GM19438 (cell line): ENCODE measurements around the gene CNPY1.
"Not testable (repeated sequence)": the region's sequence is repeated elsewhere in the genome, so short reads cannot be mapped to it uniquely, and the experiment has no call there.

Experiments used
- ATAC-seq: cut with Tn5 transposase; IDR thresholded peaks from one replicate; pipeline ENCODE4 v1.9.1; 2021; ENCODE audit warnings: low read depth; ENCODE audit not compliant: unreplicated experiment

Gene CNPY1

DNA sequence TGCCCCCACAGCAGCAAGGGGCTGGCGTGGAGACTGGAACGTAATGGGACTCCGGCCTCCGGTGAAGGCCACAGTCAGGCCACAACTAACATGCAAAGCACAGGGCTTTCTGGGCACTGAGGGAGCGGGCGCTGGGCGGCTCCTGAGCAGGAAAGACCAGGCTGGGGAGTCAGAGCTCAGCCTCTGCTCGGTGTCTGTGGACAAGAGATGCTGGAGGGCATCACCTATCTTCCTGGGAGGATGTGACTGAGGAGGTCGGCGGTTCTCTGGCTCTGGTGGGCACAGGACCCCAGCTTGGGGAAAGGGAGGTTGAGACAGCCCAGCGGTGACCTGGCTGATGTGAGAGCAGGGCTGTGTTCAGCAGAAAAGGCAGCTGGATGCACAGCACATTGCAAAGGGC lies 11.7 kb downstream of the CNPY1 start:
- no peak for ATAC-seq

DNA sequence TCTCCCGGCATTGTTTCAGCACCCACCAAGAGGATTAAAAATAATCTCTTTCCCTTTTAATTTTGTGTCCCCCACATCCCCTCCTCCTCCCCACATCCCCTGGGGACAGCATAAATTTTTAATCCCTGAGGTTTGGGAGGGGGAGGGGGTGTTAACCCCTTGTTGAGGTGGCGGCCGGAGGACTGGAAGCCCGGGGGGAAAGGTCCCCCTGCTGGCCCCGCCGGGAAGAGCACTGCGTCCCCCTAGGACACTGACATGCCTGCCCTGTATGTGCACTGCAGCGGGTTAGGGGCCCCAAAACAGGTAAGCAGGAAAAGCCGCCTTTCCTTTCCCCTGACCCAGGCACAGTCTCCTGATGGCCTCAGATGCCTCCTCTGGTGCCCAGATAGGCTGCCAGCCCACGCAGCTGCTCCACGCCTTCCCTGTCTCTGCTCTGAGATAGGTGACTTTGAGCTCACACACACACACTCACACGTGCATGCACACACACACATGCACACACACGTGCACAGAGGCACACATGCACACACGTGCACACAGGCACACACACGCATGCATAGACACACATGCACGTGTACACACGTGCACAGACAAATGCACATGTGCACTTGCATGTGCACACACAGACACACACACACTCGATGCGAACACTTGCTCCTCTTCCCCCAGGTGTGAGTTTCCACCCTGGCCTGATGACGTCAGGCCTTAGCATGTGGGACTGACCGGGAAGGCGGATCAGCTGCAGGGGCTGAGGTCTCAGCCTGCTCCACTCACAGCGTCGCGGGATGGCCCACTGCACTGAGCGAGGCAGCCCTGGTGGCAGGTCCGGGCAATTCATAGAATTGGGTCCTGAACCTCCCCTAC lies 12.3 kb downstream of the CNPY1 start:
- no peak for ATAC-seq

DNA sequence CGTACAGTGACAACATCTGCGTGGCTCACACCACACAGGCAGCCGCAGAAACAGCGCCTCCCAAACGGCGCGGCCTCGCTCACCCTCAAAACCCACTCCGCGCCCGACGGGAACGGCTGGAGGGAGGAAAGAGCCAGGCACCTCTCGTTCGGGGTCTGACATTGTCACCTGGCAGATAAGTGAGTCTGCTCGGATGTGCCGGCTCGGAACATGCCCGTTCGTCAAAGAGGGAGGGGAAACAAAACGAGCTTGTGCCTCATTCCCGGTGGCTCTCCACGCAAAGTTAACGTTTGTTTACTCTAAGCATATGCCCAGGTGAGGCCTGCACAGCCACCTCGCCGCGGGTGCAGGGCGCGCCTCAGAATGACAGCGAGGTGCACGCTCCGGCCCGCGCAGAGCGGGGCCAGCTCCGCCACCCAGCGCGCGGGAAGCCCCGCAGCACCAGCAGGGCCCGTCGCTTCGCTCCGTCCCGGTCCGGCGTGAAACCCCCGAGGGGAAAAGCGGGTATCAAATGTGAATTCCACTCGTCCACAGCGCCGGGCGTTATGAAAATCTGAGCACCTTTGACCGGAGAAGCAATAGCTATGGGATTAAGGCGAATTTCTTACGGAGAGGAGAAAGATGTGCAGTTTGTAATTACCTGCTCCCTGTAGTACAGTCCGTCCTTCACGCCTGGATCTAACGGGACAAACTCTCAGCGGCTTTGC lies 13.1 kb downstream of the CNPY1 start:
- ATAC-seq = no peak

GRCh38 chr7:155532792-155533119 lies 13.6 kb downstream of the CNPY1 start:
- ATAC-seq = no peak

DNA sequence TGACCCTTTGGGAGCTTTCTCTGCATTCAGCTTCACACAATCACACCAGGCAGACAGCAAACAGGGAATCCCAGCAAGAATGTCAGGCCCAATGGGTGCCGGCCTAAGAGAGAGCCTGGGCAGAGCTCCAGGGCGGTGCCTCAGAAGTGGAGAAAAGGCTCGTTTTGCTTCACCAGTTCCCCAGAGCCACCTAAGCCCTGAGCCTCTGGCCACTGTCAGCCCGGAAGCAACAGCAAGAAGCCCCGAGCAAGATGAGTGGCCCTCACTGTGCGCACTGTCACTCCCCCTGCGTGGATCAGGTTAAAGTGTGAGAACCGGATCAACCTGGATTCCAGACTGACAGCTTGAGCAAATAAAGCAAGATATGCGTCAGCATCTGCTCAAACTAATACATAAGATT lies 14.7 kb downstream of the CNPY1 start:
- ATAC-seq = no peak

DNA sequence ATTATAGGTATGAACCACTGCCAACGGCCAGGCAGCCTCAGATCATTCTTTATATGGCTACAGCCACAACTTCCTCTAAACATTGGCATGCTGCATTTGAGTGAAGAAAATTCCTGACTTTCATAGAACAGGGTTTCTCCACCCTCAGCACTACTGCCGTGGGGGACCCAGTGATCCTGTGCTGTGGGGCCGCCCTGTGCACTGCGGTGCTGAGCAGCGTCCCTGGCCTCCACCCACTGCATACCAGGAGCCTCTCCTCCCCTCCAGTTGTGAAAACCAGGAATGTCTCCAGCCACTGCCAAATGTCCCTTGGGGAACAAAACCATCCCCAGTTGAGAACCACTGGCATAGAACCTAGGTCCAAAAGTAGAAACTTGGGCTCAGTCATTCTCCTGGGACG lies 15.8 kb downstream of the CNPY1 start:
- no peak for ATAC-seq

DNA sequence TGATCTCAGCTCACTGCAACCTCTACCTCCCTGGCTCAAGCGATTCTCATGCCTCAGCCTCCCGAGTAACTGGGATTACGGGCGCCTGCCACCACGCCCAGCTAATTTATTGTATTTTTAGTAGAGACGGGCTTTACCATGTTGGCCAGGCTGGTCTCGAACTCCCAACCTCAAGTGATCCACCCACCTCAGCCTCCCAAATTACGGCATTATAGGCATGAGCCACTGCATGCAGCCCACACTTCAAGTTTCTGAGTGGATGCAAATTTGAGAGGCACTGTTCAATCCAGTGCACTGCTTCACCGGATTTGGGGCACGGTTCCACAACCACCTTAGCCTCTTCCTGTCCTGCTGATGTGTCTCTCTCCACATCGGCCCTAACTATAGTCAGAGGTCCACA lies 16.5 kb downstream of the CNPY1 start:
- no peak for ATAC-seq

GRCh38 chr7:155529346-155529745 lies 17.0 kb downstream of the CNPY1 start:
- ATAC-seq = no peak

DNA sequence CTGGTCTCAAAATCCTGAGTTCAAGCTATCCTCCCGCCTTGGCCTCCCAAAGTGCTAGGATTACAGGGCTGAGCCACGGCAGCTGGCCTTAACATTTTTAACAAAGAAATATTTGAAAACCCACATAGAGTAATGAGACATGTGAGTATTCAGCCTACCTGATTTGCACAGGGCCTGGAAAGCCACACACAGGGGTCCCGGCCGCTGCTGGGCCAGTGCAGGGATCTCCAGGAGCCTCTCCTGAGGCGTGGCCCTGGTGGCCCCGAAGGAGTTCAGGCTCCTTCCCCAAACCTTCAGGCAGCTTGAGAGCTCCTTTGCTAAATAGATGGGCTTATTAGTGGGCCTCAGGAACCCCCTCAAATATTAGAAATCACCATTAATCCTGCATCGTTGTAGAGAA lies 18.7 kb downstream of the CNPY1 start:
- ATAC-seq = no peak

- no peak for ATAC-seq
Observed at GRCh38 chr7:155526225-155526624, 20.1 kb downstream of the CNPY1 start.

DNA sequence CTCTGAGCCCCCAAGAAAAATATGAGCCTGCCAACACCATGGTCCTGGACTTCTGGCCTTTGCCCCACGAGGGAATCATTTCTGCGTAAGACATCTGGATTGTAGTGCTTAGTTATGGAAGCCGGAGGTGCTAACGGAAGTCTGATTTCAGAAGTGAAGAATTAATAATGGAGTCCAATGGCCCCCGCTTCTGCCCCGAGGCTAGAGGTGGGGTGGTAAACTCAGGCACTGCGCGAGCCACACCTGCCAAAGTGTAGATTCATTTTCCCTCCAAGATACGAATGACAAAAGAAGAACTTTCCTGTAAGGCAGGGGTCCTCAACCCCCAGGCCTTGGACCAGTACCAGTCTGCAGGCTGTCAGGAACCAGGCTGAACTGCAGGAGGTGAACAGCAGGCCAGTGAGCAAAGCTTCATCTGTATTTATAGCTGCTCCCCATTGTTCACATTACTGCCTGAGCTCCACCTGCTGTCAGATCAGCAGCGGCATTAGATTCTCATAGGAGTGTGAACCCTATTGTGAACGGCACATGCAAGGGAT lies 22.3 kb downstream of the CNPY1 start:
- no peak for ATAC-seq

- ATAC-seq = no peak
Observed at GRCh38 chr7:155523168-155523675, 23.1 kb downstream of the CNPY1 start.

DNA sequence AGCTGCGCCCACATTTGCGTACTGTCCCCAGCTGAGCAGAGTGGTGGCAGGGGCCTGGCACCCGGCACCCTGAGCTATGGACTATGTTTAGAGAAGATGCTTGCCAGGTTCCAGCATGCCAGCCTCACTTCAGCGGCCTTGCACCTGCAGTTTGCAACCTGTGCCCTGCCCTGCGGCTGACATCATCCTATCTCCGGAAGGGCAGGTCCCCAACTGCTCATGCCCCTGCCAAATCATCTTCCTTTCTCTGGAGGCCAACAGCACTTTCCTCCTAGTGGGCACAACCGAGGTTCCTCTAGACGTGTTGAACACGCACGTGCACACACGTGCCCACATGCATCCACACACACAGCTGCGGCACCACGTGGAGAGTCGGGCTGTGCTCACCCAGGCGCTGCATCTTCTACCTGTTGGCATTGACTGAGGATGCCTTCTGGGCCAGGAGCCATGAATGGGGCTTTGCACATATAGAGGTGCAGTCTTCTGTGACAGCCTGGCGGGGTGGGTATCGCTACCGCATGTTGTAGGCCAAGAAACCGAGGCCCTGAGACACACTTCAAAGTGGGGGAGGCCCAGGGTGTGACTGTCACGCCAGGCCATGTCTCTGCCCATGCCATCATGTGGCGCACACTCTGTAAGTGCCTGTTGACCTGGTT lies 24.5 kb downstream of the CNPY1 start:
- ATAC-seq = no peak

DNA sequence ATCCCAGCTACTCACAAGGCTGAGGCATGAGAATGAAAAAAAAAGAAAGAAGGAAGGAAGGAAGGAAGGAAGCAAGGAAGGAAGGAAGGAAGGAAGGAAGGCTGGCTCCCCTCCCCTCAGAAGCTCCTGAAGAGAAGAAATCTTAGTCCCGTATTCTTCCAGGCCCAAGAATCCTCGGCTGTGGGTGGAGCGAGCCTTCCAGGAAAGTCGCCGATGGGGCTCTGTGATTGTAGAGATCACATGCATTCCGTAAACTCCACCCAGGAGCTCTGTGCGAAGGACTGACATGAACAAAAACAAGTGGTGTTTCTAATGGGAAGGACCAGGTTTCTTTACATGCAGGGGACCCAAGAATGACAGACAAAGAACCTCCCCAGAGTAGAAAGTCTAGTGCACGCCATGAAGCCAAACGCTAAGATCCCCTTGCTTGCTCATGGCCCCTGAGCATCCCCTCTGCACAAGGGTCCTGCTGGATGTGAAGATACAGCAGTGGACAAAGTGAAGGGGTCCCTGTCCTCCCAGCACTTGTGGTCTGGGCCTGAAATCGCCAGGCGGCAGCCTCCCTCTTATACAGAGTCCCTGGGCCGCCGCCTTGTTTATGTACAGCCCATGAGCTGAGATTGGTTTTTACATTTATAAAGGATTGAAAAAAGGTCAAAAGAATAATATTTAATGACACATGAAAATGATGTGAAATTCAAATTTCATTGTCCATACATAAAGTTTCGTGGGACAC lies 25.2 kb downstream of the CNPY1 start:
- no peak for ATAC-seq

GRCh38 chr7:155520114-155520513 lies 26.2 kb downstream of the CNPY1 start:
- no peak for ATAC-seq

DNA sequence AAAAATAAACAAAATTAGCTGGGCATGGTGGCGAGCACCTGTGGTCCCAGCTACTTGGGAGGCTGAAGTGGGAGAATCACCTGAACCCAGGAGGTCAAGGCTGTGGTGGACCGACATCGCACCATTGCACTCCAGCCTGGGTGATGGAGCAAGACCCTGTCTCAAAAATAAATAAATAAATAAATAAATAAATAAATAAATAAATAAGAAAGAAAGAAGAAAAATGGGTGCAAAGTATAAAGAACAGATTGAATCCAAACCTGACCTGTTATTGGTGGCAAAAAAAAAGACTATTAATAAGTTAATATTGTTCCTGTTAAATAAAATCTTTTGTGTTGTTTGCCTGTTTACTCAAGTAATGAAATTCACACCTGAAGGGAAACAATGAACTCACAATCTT lies 27.0 kb downstream of the CNPY1 start:
- ATAC-seq = not testable (repeated sequence)

DNA sequence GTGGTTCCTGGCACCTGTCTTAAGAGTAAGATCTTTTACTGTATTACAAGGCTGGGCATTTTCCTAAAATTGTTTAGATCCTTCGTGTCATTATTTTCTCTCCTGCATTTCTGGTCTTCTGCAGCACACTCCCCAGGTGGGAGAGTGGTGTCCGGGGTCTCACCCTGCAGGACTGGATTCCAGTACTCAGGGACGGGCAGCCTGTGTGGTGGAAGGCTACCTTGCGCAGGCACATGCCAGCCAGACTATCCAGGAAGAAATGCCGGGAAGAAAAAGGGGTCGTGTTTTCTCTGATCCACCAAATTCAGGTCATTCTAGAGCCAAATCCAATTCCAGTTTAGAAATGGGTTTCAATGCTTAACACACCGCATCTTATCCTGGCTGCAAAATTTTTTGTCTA lies 27.7 kb downstream of the CNPY1 start:
- ATAC-seq = no peak

GRCh38 chr7:155517969-155518368 lies 28.4 kb downstream of the CNPY1 start:
- no peak for ATAC-seq

DNA sequence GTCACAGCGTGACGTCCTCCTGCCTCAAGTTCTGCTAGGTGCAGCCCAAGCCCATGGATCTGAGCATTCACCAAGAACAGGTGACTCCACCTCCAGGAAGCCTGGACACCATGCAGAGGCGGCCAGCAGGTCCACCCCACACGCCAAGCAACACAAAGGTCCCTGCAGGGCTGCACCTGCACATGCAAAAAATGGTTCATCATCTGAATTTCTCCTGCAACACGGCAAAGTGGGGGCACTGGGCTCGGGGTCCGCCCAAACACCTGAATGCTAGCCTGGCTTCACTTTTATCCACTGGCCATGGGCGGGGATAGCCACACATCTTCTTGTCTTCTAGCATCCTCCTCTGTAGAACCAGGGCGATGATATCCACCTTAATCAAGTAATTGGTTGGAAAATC lies 28.9 kb downstream of the CNPY1 start:
- no peak for ATAC-seq

DNA sequence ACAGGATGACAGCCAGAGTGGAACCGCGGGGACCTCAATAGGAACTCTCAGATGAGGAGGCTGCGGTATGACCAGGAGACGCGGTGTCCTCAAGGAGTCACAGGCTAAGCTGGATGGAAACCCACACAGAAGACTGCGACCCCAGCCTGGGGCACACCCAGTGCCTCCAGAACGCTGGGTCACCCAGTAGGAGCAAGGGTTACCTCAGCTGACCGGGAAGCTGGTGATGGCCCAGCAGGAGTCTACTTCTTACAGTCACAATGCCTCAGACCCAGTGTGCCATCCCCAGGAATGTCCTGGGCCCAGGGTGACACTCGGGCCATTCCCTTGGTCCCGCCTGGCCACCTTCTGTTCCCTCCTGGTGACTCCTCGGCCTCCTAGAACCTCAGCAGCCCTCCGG lies 29.9 kb downstream of the CNPY1 start:
- no peak for ATAC-seq

DNA sequence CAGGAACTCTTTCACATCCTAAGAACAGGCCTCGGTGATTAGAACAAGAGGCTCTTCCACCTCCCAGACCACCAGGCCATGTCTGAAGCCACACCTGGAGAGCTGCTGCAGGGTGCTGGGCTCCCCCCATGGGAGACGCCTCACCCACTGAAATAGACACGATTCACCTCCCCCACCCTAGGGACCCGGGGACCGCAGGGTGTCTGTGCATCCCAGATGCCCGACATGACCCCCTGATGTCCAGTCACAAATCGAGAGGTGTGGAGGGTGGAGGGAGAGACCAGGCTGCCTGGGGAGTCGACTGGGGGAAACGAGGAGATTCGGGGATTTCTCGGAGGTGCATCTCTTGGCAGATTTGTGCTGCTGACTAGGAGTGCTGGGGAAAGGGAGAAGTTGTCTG lies 31.0 kb downstream of the CNPY1 start:
- no peak for ATAC-seq
